Ishikawa (cell line): Measurements from ENCODE around the gene UTP20.

Source experiments
- CEBPB ChIP-seq: IDR thresholded peaks from 2 replicates; pipeline ENCODE4 v1.6.1; 2012
- CREB1 ChIP-seq: IDR thresholded peaks from 2 replicates; pipeline ENCODE4 v1.6.1; 2012; ENCODE audit warnings: low read depth
- EGR1 ChIP-seq: IDR thresholded peaks from 2 replicates; pipeline ENCODE4 v1.6.1; 2012
- EP300 ChIP-seq: IDR thresholded peaks from 2 replicates; pipeline ENCODE4 v1.6.1; 2012; ENCODE audit warnings: borderline replicate concordance
- FOXM1 ChIP-seq: IDR thresholded peaks from 2 replicates; pipeline ENCODE4 v1.6.1; 2012; ENCODE audit warnings: low read depth, borderline replicate concordance
- NFIC ChIP-seq: IDR thresholded peaks from 2 replicates; pipeline ENCODE4 v1.6.1; 2012
- RAD21 ChIP-seq: IDR thresholded peaks from 2 replicates; pipeline ENCODE4 v1.6.1; 2012; ENCODE audit warnings: low read depth
- TAF1 ChIP-seq: IDR thresholded peaks from 2 replicates; pipeline ENCODE4 v1.6.1; 2012; ENCODE audit warnings: low read depth, mild to moderate bottlenecking
- TCF12 ChIP-seq: IDR thresholded peaks from 2 replicates; pipeline ENCODE4 v1.6.1; 2012; ENCODE audit warnings: low read depth
- TEAD4 ChIP-seq: IDR thresholded peaks from 2 replicates; pipeline ENCODE4 v1.6.1; 2012
- YY1 ChIP-seq: IDR thresholded peaks from 2 replicates; pipeline ENCODE4 v1.6.1; 2012; ENCODE audit warnings: low read depth
- ZBTB7A ChIP-seq: IDR thresholded peaks from 2 replicates; pipeline ENCODE4 v1.6.1; 2012; ENCODE audit warnings: low read depth
- TF ChIP-seq, protein P1 (sequence below): IDR thresholded peaks from 2 replicates; pipeline ENCODE4 v1.6.1; 2012
- TF ChIP-seq, protein P2 (sequence below): IDR thresholded peaks from 2 replicates; pipeline ENCODE4 v1.6.1; 2012; ENCODE audit warnings: low read depth, mild to moderate bottlenecking
- TF ChIP-seq, protein P3 (sequence below): IDR thresholded peaks from 2 replicates; pipeline ENCODE4 v1.6.1; 2012

UTP20 gene

DNA sequence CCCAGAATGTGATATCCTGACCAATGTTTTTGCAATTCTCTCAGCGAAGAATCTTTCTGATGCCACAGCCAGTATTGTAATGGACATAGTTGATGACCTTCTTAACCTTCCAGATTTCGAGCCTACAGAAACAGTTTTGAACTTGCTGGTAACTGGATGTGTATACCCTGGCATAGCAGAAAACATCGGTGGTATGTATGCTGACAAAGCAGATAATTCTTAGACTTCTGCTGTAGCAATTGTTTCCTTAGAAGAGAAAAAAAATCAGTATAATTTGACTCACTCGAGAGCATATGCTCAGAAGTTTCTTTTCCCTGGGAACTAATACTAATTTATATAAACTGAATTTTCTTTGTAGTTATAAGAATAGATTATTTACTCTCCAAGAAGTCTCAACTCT, 58.2 kb downstream of the UTP20 start:
- TF ChIP-seq ZBTB7A: no peak
- TF ChIP-seq CEBPB: no peak
- no peak for TF ChIP-seq EGR1
- TF ChIP-seq NFIC: no peak
- no peak for TF ChIP-seq TEAD4
- TF ChIP-seq CREB1: no peak
- no peak for TF ChIP-seq EP300
- TF ChIP-seq, protein P1, sequence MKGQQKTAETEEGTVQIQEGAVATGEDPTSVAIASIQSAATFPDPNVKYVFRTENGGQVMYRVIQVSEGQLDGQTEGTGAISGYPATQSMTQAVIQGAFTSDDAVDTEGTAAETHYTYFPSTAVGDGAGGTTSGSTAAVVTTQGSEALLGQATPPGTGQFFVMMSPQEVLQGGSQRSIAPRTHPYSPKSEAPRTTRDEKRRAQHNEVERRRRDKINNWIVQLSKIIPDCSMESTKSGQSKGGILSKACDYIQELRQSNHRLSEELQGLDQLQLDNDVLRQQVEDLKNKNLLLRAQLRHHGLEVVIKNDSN: no peak
- TF ChIP-seq, protein P2, sequence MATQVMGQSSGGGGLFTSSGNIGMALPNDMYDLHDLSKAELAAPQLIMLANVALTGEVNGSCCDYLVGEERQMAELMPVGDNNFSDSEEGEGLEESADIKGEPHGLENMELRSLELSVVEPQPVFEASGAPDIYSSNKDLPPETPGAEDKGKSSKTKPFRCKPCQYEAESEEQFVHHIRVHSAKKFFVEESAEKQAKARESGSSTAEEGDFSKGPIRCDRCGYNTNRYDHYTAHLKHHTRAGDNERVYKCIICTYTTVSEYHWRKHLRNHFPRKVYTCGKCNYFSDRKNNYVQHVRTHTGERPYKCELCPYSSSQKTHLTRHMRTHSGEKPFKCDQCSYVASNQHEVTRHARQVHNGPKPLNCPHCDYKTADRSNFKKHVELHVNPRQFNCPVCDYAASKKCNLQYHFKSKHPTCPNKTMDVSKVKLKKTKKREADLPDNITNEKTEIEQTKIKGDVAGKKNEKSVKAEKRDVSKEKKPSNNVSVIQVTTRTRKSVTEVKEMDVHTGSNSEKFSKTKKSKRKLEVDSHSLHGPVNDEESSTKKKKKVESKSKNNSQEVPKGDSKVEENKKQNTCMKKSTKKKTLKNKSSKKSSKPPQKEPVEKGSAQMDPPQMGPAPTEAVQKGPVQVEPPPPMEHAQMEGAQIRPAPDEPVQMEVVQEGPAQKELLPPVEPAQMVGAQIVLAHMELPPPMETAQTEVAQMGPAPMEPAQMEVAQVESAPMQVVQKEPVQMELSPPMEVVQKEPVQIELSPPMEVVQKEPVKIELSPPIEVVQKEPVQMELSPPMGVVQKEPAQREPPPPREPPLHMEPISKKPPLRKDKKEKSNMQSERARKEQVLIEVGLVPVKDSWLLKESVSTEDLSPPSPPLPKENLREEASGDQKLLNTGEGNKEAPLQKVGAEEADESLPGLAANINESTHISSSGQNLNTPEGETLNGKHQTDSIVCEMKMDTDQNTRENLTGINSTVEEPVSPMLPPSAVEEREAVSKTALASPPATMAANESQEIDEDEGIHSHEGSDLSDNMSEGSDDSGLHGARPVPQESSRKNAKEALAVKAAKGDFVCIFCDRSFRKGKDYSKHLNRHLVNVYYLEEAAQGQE: no peak
- TF ChIP-seq YY1: no peak
- no peak for TF ChIP-seq FOXM1
- no peak for TF ChIP-seq TAF1
- TF ChIP-seq RAD21: no peak
- TF ChIP-seq TCF12: no peak
- TF ChIP-seq, protein P3, sequence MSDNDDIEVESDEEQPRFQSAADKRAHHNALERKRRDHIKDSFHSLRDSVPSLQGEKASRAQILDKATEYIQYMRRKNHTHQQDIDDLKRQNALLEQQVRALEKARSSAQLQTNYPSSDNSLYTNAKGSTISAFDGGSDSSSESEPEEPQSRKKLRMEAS: no peak

DNA sequence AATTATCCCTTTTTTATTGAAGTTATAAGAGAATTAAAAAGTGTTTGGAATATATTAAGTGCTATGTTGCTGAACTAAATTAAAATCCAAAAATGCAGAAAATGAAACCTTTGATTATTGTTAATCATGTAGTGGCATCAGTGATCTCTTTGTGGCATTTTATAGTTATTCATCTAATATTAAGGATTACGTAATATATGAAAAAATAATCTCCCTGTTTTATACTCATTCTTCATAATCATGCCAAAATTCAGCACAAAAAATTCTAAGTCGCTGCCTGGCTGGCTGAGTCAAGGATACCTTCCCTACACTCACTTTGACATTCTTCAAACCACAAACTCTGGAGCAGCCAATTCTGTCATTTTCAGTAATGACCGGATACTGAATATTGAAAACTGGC, 64.0 kb downstream of the UTP20 start:
- TF ChIP-seq CEBPB: no peak
- no peak for TF ChIP-seq EP300

DNA sequence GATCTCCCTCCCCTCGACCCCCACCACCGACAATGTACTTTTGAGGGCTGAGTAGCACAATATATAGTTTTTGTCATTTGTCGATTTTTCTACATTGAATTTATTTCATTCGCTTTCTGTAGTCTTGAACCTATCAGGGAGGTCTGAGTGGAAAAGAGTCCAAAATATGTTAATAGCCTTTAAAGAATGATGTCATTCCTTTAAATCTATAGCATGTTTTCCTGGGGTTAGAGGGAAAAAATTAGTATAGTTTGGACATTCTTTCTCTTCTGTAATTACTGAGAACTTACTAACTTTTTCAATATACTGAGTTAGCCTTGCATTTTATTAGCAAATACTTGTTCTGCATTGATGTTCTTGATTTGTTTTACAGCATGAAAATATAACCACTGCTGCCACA, 71.8 kb downstream of the UTP20 start:
- no peak for TF ChIP-seq NFIC
- TF ChIP-seq EGR1: no peak
- no peak for TF ChIP-seq TAF1
- TF ChIP-seq, protein P2: no peak
- no peak for TF ChIP-seq RAD21
- TF ChIP-seq, protein P3: no peak
- no peak for TF ChIP-seq CEBPB
- TF ChIP-seq TCF12: no peak
- no peak for TF ChIP-seq FOXM1
- TF ChIP-seq, protein P1: no peak
- TF ChIP-seq EP300: no peak
- TF ChIP-seq TEAD4: no peak
- TF ChIP-seq YY1: no peak
- TF ChIP-seq ZBTB7A: no peak

DNA sequence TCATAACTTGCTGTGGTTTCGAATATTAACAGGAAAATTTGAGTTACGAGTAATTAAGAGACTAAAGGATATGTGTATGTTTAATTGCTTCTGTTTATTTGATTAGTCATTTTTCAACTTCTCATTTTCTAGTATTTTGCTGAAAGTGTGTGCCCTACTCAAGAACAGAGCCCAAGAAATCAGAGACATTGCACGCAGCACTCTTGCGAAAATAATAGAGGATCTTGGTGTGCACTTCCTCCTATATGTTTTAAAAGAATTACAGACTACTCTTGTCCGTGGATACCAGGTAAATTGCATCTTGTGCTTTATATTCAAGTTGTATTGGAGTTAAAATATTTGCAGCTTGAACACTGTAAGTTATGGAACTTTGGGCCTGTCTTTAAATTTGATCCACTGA, 76.9 kb downstream of the UTP20 start:
- TF ChIP-seq TEAD4: no peak
- no peak for TF ChIP-seq RAD21
- TF ChIP-seq TAF1: no peak
- no peak for TF ChIP-seq CEBPB
- TF ChIP-seq YY1: no peak
- TF ChIP-seq FOXM1: no peak
- no peak for TF ChIP-seq CREB1
- TF ChIP-seq, protein P3: no peak
- TF ChIP-seq, protein P2: no peak
- TF ChIP-seq NFIC: no peak
- TF ChIP-seq ZBTB7A: no peak
- TF ChIP-seq, protein P1: no peak
- TF ChIP-seq EGR1: no peak
- TF ChIP-seq EP300: no peak
- TF ChIP-seq TCF12: no peak
